Measurements from ENCODE around the gene P3R3URF.

P3R3URF gene

GRCh38 chr1:46180082-46180616 is 3.9 kb upstream of the P3R3URF start:
- TF ChIP-seq SPI1 (IDR thresholded peaks at IDR 0.05; ENCODE audit: borderline replicate concordance, low read depth): no peak
- TF ChIP-seq POLR2AphosphoS5 (IDR thresholded peaks at IDR 0.05; ENCODE audit: low read depth): no peak
- no peak for TF ChIP-seq REST (IDR thresholded peaks at IDR 0.05; ENCODE audit: insufficient replicate concordance, low read depth)
- no peak for TF ChIP-seq CTCF (IDR thresholded peaks at IDR 0.05; ENCODE audit: insufficient read depth, low read length)
- TF ChIP-seq GABPA (IDR thresholded peaks at IDR 0.05; ENCODE audit: low read depth): no peak
- Histone ChIP-seq H3K27ac (replicated peaks) (no peak overlapping the region), H3K27me3 (ENCODE audit: insufficient read depth, poor library complexity, severe bottlenecking) (no peaks in the 10 kb centered on the region), H3K4me3 (replicated peaks; ENCODE audit: insufficient read depth, low read length) (no peak overlapping the region)
- DNase-seq (ENCODE audit: low read depth in 1 of 2, low spot score in 1 of 2): no peak

- TF ChIP-seq POLR2AphosphoS5 (IDR thresholded peaks at IDR 0.05; ENCODE audit: low read depth) (no peak), CTCF (IDR thresholded peaks at IDR 0.05; ENCODE audit: insufficient read depth, low read length) (peak; percentile 62), GABPA (IDR thresholded peaks at IDR 0.05; ENCODE audit: low read depth) (no peak), REST (IDR thresholded peaks at IDR 0.05; ENCODE audit: insufficient replicate concordance, low read depth) (no peak), SPI1 (IDR thresholded peaks at IDR 0.05; ENCODE audit: borderline replicate concordance, low read depth) (no peak)
- DNase-seq (ENCODE audit: low read depth in 1 of 2, low spot score in 1 of 2): peak; percentile 63 to 71
- H3K27me3 ChIP-seq (ENCODE audit: insufficient read depth, poor library complexity, severe bottlenecking): no peaks in the 10 kb centered on the region
- no peak overlapping the region for H3K4me3 ChIP-seq (replicated peaks; ENCODE audit: insufficient read depth, low read length)
- no peak overlapping the region for H3K27ac ChIP-seq (replicated peaks)
Observed at GRCh38 chr1:46179138-46180081, 3.1 kb upstream of the P3R3URF start.

GRCh38 chr1:46175243-46175642 is 1.0 kb downstream of the P3R3URF start:
- H3K4me3 ChIP-seq (replicated peaks; ENCODE audit: insufficient read depth, low read length): no peak overlapping the region
- no peaks in the 10 kb centered on the region for H3K27me3 ChIP-seq (ENCODE audit: insufficient read depth, poor library complexity, severe bottlenecking)
- no peak overlapping the region for H3K27ac ChIP-seq (replicated peaks)
- no peak for TF ChIP-seq CTCF (IDR thresholded peaks at IDR 0.05; ENCODE audit: insufficient read depth, low read length)
- DNase-seq (ENCODE audit: low read depth in 1 of 2, low spot score in 1 of 2): no peak

Data from HL-60 (cell line).